GM23248 (cell line): Measurements from ENCODE around the gene PDE4B.

Experiments used
- EZH2 ChIP-seq: fragments of 200-600 bp; sonication (generic); IDR thresholded peaks from 2 replicates; pipeline ENCODE4 v1.6.1; 2018; ENCODE audit warnings: antibody characterized with exemption, mild to moderate bottlenecking; ENCODE audit not compliant: insufficient read depth, poor library complexity, severe bottlenecking
- EZH2phosphoT487 ChIP-seq: fragments of 200-600 bp; sonication (generic); IDR thresholded peaks from 2 replicates; pipeline ENCODE4 v1.6.1; 2018; ENCODE audit warnings: antibody characterized with exemption, moderate library complexity, mild to moderate bottlenecking, low read depth; ENCODE audit not compliant: insufficient read depth

GRCh38 chr1:65992831-65993271 is 200.2 kb downstream of the PDE4B start:
- TF ChIP-seq EZH2 (no peak), EZH2phosphoT487 (no peak)
